SK-N-SH (cell line): ENCODE results near the gene KANTR. TPM values are rescaled to one million over a fixed set of nuclear protein-coding genes. Genes with fewer than 3 reads are reported as not detected.

Experiments
- CTCF ChIA-PET: fragments of 300-600, 350-600 bp; formaldehyde crosslinking; extraction: SDS; loops from one replicate; lab custom pipeline; 2021; lab: Yijun Ruan, JAX
- POLR2A ChIA-PET: fragments of 350-600 bp; sonication (Branson Sonifier 250); formaldehyde crosslinking; extraction: SDS; loops from one replicate; lab custom pipeline; 2020; ENCODE audit warnings: antibody characterized with exemption, inconsistent platforms; lab: Yijun Ruan, JAX
- DNase-seq: peaks from one replicate; pipeline ENCODE4 v3.0.0; 2012
- H2AFZ ChIP-seq: fragments of 200-600 bp; sonication (generic); 2 replicates; pipeline ENCODE4 v1.8.1; 2016; ENCODE audit warnings: antibody characterized with exemption, mild to moderate bottlenecking, low read depth
- H3F3A ChIP-seq: fragments of 200-600 bp; sonication (generic); replicated peaks from 2 replicates; pipeline ENCODE3; 2016; ENCODE audit warnings: antibody characterized with exemption, mild to moderate bottlenecking; ENCODE audit not compliant: insufficient read depth
- H3K27ac ChIP-seq, 2 experiments: fragments of 200-500 bp in 1 of 2; fragments of 200-600 bp in 1 of 2; sonication (Bioruptor generic) in 1 of 2; sonication (generic), shearing (Covaris generic) in 1 of 2; 2 replicates each; pipeline versions ENCODE4 v1.5.1 to v1.6.1; 2014 to 2016; ENCODE audit warnings: low read depth in 2 of 2, inconsistent platforms in 1 of 2, low read length in 1 of 2, mild to moderate bottlenecking in 1 of 2, mixed read lengths in 1 of 2
- H3K27me3 ChIP-seq: fragments of 200-600 bp; sonication (generic), shearing (Covaris generic); 2 replicates; pipeline ENCODE4 v1.6.1; 2016; ENCODE audit warnings: mixed run types; ENCODE audit not compliant: insufficient read depth
- H3K36me3 ChIP-seq, 2 experiments: fragments of 200-500 bp in 1 of 2; fragments of 200-600 bp in 1 of 2; sonication (Bioruptor generic) in 1 of 2; sonication (generic) in 1 of 2; replicated peaks in 1 of 2; 2 replicates each; pipeline versions ENCODE3 to v1.5.1; 2014 to 2016; ENCODE audit warnings: low read length in 1 of 2, mild to moderate bottlenecking in 1 of 2; ENCODE audit not compliant: insufficient read depth in 2 of 2, control insufficient read depth in 1 of 2
- H3K4me1 ChIP-seq, 2 experiments: fragments of 200-500 bp in 1 of 2; fragments of 200-600 bp in 1 of 2; sonication (Bioruptor generic) in 1 of 2; sonication (generic), shearing (Covaris generic) in 1 of 2; 2 replicates each; pipeline versions ENCODE4 v1.5.1 to v1.6.1; 2014 to 2016; ENCODE audit warnings: low read depth in 1 of 2, low read length in 1 of 2, mixed run types in 1 of 2; ENCODE audit not compliant: insufficient read depth in 2 of 2, control insufficient read depth in 1 of 2
- H3K4me2 ChIP-seq: fragments of 200-600 bp; sonication (generic), shearing (Covaris generic); 2 replicates; pipeline ENCODE4 v1.6.1; 2017; ENCODE audit warnings: mixed run types
- H3K4me3 ChIP-seq, 2 experiments: fragments of 200-500 bp in 1 of 2; fragments of 200-600 bp in 1 of 2; sonication (Bioruptor generic) in 1 of 2; sonication (generic), shearing (Covaris generic) in 1 of 2; 2 replicates each; pipeline versions ENCODE4 v1.5.1 to v1.8.1; 2014 to 2016; ENCODE audit warnings: low read depth in 2 of 2, inconsistent platforms in 1 of 2, low read length in 1 of 2, mild to moderate bottlenecking in 1 of 2, mixed read lengths in 1 of 2, moderate library complexity in 1 of 2
- H3K79me2 ChIP-seq: fragments of 200-600 bp; sonication (generic); 2 replicates; pipeline ENCODE4 v1.8.1; 2017; ENCODE audit warnings: mild to moderate bottlenecking; ENCODE audit not compliant: insufficient read depth
- H3K9ac ChIP-seq: fragments of 200-600 bp; sonication (generic); 2 replicates; pipeline ENCODE4 v1.6.1; 2017; ENCODE audit warnings: mixed run types
- H3K9me2 ChIP-seq: fragments of 200-600 bp; sonication (generic); 2 replicates; pipeline ENCODE4 v1.6.1; 2017; ENCODE audit warnings: mixed run types
- H3K9me3 ChIP-seq: fragments of 200-600 bp; sonication (generic); 2 replicates; pipeline ENCODE4 v1.6.1; 2017; ENCODE audit warnings: mixed run types, mild to moderate bottlenecking, moderate library complexity
- H4K20me1 ChIP-seq: fragments of 200-600 bp; sonication (generic); 2 replicates; pipeline ENCODE4 v1.6.1; 2017; ENCODE audit warnings: mild to moderate bottlenecking, mixed run types; ENCODE audit not compliant: insufficient read depth
- CHD2 ChIP-seq: fragments of 150-350 bp; IDR thresholded peaks from 2 replicates; pipeline ENCODE4 v1.6.1; 2018; ENCODE audit warnings: low read length; ENCODE audit not compliant: partially characterized antibody
- ELF1 ChIP-seq: IDR thresholded peaks from 2 replicates; pipeline ENCODE4 v1.4.0; 2012
- EP300 ChIP-seq, 2 experiments: IDR thresholded peaks; 2 replicates each; pipeline versions ENCODE4 v1.4.0 to v1.6.1; 2012; ENCODE audit warnings: borderline replicate concordance in 1 of 2, low read depth in 1 of 2, low read length in 1 of 2
- FOSL2 ChIP-seq: IDR thresholded peaks from 2 replicates; pipeline ENCODE4 v1.4.0; 2012; ENCODE audit warnings: low read depth, mild to moderate bottlenecking, moderate library complexity, borderline replicate concordance
- FOXJ3 ChIP-seq: sonication (generic); formaldehyde crosslinking; IDR thresholded peaks from 2 replicates; pipeline ENCODE4 v1.5.1; 2020; ENCODE audit warnings: mild to moderate bottlenecking, missing genetic modification reagents
- GABPA ChIP-seq: IDR thresholded peaks from 2 replicates; pipeline ENCODE4 v1.4.0; 2012; ENCODE audit warnings: low read depth, mild to moderate bottlenecking
- IRF3 ChIP-seq: fragments of 150-350 bp; IDR thresholded peaks from 2 replicates; pipeline ENCODE4 v1.6.1; 2016; ENCODE audit warnings: mild to moderate bottlenecking, low read depth, low read length
- MAX ChIP-seq: IDR thresholded peaks from 2 replicates; pipeline ENCODE4 v1.4.0; 2012; ENCODE audit warnings: low read depth
- MXI1 ChIP-seq: IDR thresholded peaks from 2 replicates; pipeline ENCODE4 v1.6.1; 2012; ENCODE audit warnings: mild to moderate bottlenecking, low read depth, low read length, improper control_type of control experiment
- POLR2AphosphoS5 ChIP-seq: IDR thresholded peaks from 2 replicates; pipeline ENCODE4 v1.6.1; 2012; ENCODE audit warnings: low read depth, low read length
- RAD21 ChIP-seq: IDR thresholded peaks from 2 replicates; pipeline ENCODE4 v1.6.1; 2012; ENCODE audit warnings: mild to moderate bottlenecking, low read length
- RCOR1 ChIP-seq: fragments of 150-350 bp; IDR thresholded peaks from 2 replicates; pipeline ENCODE4 v1.6.1; 2017; ENCODE audit warnings: antibody characterized with exemption, low read length
- REST ChIP-seq: IDR thresholded peaks from 2 replicates; pipeline ENCODE4 v1.6.1; 2012; ENCODE audit warnings: mild to moderate bottlenecking, low read depth, low read length, moderate library complexity
- RFX5 ChIP-seq: IDR thresholded peaks from 2 replicates; pipeline ENCODE4 v1.6.1; 2012; ENCODE audit warnings: mild to moderate bottlenecking, improper control_type of control experiment, low read length
- RXRA ChIP-seq: IDR thresholded peaks from 2 replicates; pipeline ENCODE4 v1.4.0; 2012; ENCODE audit warnings: low read depth, mild to moderate bottlenecking, borderline replicate concordance
- SIN3A ChIP-seq: IDR thresholded peaks from 2 replicates; pipeline ENCODE4 v1.6.1; 2012; ENCODE audit warnings: low read depth, mild to moderate bottlenecking, low read length, moderate library complexity, borderline replicate concordance
- SMC3 ChIP-seq: IDR thresholded peaks from 2 replicates; pipeline ENCODE4 v1.6.1; 2012; ENCODE audit warnings: low read depth, low read length, improper control_type of control experiment
- TCF12 ChIP-seq: IDR thresholded peaks from 2 replicates; pipeline ENCODE4 v1.4.0; 2012
- TEAD4 ChIP-seq: IDR thresholded peaks from 2 replicates; pipeline ENCODE4 v1.4.0; 2012; ENCODE audit warnings: mild to moderate bottlenecking, borderline replicate concordance; ENCODE audit not compliant: insufficient read depth
- USF1 ChIP-seq: IDR thresholded peaks from 2 replicates; pipeline ENCODE4 v1.4.0; 2012; ENCODE audit warnings: low read depth, borderline replicate concordance
- ZBTB33 ChIP-seq: IDR thresholded peaks from 2 replicates; pipeline ENCODE4 v1.4.0; 2012; ENCODE audit warnings: low read depth, borderline replicate concordance
- WGBS: methylation state at CpG from one replicate; pipeline ENCODE4 v1.1.6; 2017; ENCODE audit warnings: low lambda C conversion rate; 5-methylcytosine and 5-hydroxymethylcytosine counted together
- polyA plus RNA-seq, 3 experiments: library from polyadenylated mRNA; depleted of rRNA; stranded (reverse); fragments of >200 nt; gene quantifications; 2 replicates each; pipeline ENCODE4 v1.2.3, GENCODE V29; 2012

The KANTR gene
- polyA plus RNA-seq, 1 of the 3 experiments (the other 2 are of a cell fraction) = 2.1 TPM

GRCh38 chrX:53115550-53115874 lies 21.6 kb downstream of the KANTR start:
- no peak overlapping the region; the same call in 1 of the 2 replicates for H3K4me2 ChIP-seq
- no peaks in the 10 kb centered on the region for H3K36me3 ChIP-seq
- ChIA-PET POLR2A (no interaction called here), CTCF (no interaction called here)
- no peak overlapping the region for H3K27ac ChIP-seq
- H3K4me1 ChIP-seq = no peaks in the 10 kb centered on the region
- TF ChIP-seq REST = no peak
- TF ChIP-seq USF1 = no peak
- TF ChIP-seq POLR2AphosphoS5 = no peak
- TF ChIP-seq RAD21 = no peak
- TF ChIP-seq RCOR1 = no peak
- TF ChIP-seq RXRA = no peak
- TF ChIP-seq TCF12 = no peak
- TF ChIP-seq MXI1 = no peak
- TF ChIP-seq TEAD4 = no peak
- no peak for TF ChIP-seq FOXJ3 (CRISPR knock-in tag)
- no peak for TF ChIP-seq GABPA
- no peak for TF ChIP-seq CHD2
- no peak for TF ChIP-seq ELF1
- no peak for TF ChIP-seq MAX
- no peak overlapping the region for H3K9ac ChIP-seq
- no peaks in the 10 kb centered on the region for H3K27me3 ChIP-seq
- 61% methylated on average over 2 of the region's 2 CpGs for WGBS
- H3F3A ChIP-seq = no peaks in the 10 kb centered on the region
- no peaks in the 10 kb centered on the region for H3K9me3 ChIP-seq
- DNase-seq = no peak
- no peaks in the 10 kb centered on the region for H3K9me2 ChIP-seq
- no peaks in the 10 kb centered on the region for H3K79me2 ChIP-seq
- H3K4me3 ChIP-seq = no peak overlapping the region
- no peaks in the 10 kb centered on the region for H4K20me1 ChIP-seq
- H2AFZ ChIP-seq = no peak overlapping the region

- Histone ChIP-seq H3F3A (no peaks in the 10 kb centered on the region), H3K9me2 (no peaks in the 10 kb centered on the region), H3K27me3 (no peaks in the 10 kb centered on the region), H3K4me3 (0 out of 4 replicates have a peak overlapping the region, but pooled peaks of 1 of the 2 experiments have one; percentile 3), H3K4me1 (no peaks in the 10 kb centered on the region), H3K27ac (no peak overlapping the region), H3K4me2 (no peak overlapping the region; the same call in 1 of the 2 replicates), H3K79me2 (no peaks in the 10 kb centered on the region), H3K36me3 (no peaks in the 10 kb centered on the region), H3K9me3 (no peaks in the 10 kb centered on the region), H3K9ac (no peak overlapping the region), H4K20me1 (no peaks in the 10 kb centered on the region), H2AFZ (no peak overlapping the region)
- no peak for DNase-seq
- TF ChIP-seq IRF3 = no peak
- TF ChIP-seq RXRA = no peak
- TF ChIP-seq GABPA = no peak
- no peak for TF ChIP-seq RCOR1
- TF ChIP-seq FOSL2 = no peak
- no peak for TF ChIP-seq SIN3A
- no peak for TF ChIP-seq RAD21
- no peak for TF ChIP-seq RFX5
- TF ChIP-seq EP300 (IDR thresholded peaks at IDR 0.05; ENCODE audit: borderline replicate concordance in 1 of 2, low read depth in 1 of 2, low read length in 1 of 2) = no peak
- no peak for TF ChIP-seq TEAD4
- TF ChIP-seq ELF1 = no peak
- no peak for TF ChIP-seq SMC3
- TF ChIP-seq ZBTB33 = no peak
- ChIA-PET POLR2A (no interaction called here), CTCF (no interaction called here)
- WGBS = 65% methylated on average over 3 of the region's 3 CpGs
Measured at GRCh38 chrX:53116101-53116500, 22.2 kb downstream of the KANTR start.
